ENCODE results near the gene DNAH1. TPM values are rescaled to one million over a fixed set of nuclear protein-coding genes. Genes with fewer than 3 reads are reported as not detected.

DNAH1 gene
- total RNA-seq, 4 donors from 2014 or later, result 1.4 to 6.8 (median 2.0) TPM

- intact Hi-C loops (cut with DNase I; ENCODE audit: low total_unique reads), result no loop called here
These were observed 33.7 kb downstream of the DNAH1 start for GRCh38 chr3:52349611-52350395.

GRCh38 chr3:52350416-52350815 lies 34.3 kb downstream of the DNAH1 start:
- H3K4me1 ChIP-seq, result peaks cover 6 to 13% of the 10 kb centered on the region in 2 donors

More at GRCh38 chr3:52349611-52350395, 33.7 kb downstream of the DNAH1 start:
- H3K4me1 ChIP-seq, result peaks cover 6 to 13% of the 10 kb centered on the region in 2 donors
- no peaks in the 10 kb centered on the region for H3K27me3 ChIP-seq
- peaks cover 0 to 5% of the 10 kb centered on the region in 2 donors for H3K36me3 ChIP-seq
- no peak overlapping the region for H3K27ac ChIP-seq
- ATAC-seq (no peak), DNase-seq (no peak)
- H3K9me3 ChIP-seq, result no peaks in the 10 kb centered on the region
- in situ Hi-C loops (cut with MboI; ENCODE audit: low sequenced_read_pairs in 4 of 4), result loop anchor here in 1 of 4 donors (10.0 kb wide), 1 partner anchor 115 kb away; the partner anchor contains the start of gene TWF2
- no peak overlapping the region for H3K4me3 ChIP-seq
- no peak for TF ChIP-seq CTCF (IDR thresholded peaks at IDR 0.05 in 4 of 5, conservative IDR thresholded peaks at IDR 0.05 in 1 of 5)
- TF ChIP-seq POLR2A (IDR thresholded peaks at IDR 0.05), result no peak

GRCh38 chr3:52350981-52351761 lies 35.1 kb downstream of the DNAH1 start:
- DNase-seq (no peak), ATAC-seq (no peak)
- TF ChIP-seq POLR2A (IDR thresholded peaks at IDR 0.05) (no peak), CTCF (IDR thresholded peaks at IDR 0.05 in 4 of 5, conservative IDR thresholded peaks at IDR 0.05 in 1 of 5) (no peak)
- Histone ChIP-seq H3K9me3 (no peaks in the 10 kb centered on the region), H3K36me3 (peaks cover 0 to 5% of the 10 kb centered on the region in 2 donors), H3K27ac (no peak overlapping the region), H3K4me3 (no peak overlapping the region), H3K4me1 (peaks cover 6 to 12% of the 10 kb centered on the region in 2 donors), H3K27me3 (no peaks in the 10 kb centered on the region)
- in situ Hi-C loops (cut with MboI; ENCODE audit: low sequenced_read_pairs in 4 of 4) (no loop called here), intact Hi-C loops (cut with DNase I; ENCODE audit: low total_unique reads) (no loop called here)

More at GRCh38 chr3:52350416-52350815, 34.3 kb downstream of the DNAH1 start:
- Histone ChIP-seq H3K36me3 (peaks cover 0 to 5% of the 10 kb centered on the region in 2 donors), H3K4me3 (no peak overlapping the region), H3K27ac (no peak overlapping the region), H3K9me3 (no peaks in the 10 kb centered on the region), H3K27me3 (no peaks in the 10 kb centered on the region)
- TF ChIP-seq CTCF (IDR thresholded peaks at IDR 0.05 in 4 of 5, conservative IDR thresholded peaks at IDR 0.05 in 1 of 5) (no peak), POLR2A (IDR thresholded peaks at IDR 0.05) (no peak)
- ATAC-seq, result no peak
- in situ Hi-C loops (cut with MboI; ENCODE audit: low sequenced_read_pairs in 4 of 4), result no loop called here
- intact Hi-C loops (cut with DNase I; ENCODE audit: low total_unique reads), result no loop called here
- DNase-seq, result no peak

- in situ Hi-C loops (cut with MboI; ENCODE audit: low sequenced_read_pairs in 4 of 4), result no loop called here
- ATAC-seq (no peak), DNase-seq (no peak)
These were observed 35.7 kb downstream of the DNAH1 start for GRCh38 chr3:52351762-52352368.

More at GRCh38 chr3:52351762-52352368, 35.7 kb downstream of the DNAH1 start:
- Histone ChIP-seq H3K36me3 (peaks cover 0 to 5% of the 10 kb centered on the region in 2 donors), H3K9me3 (no peaks in the 10 kb centered on the region), H3K4me3 (no peak overlapping the region), H3K27me3 (no peaks in the 10 kb centered on the region), H3K4me1 (peaks cover 3 to 5% of the 10 kb centered on the region in 2 donors), H3K27ac (no peak overlapping the region)
- TF ChIP-seq POLR2A (IDR thresholded peaks at IDR 0.05) (no peak), CTCF (IDR thresholded peaks at IDR 0.05 in 4 of 5, conservative IDR thresholded peaks at IDR 0.05 in 1 of 5) (no peak)
- intact Hi-C loops (cut with DNase I; ENCODE audit: low total_unique reads), result no loop called here
